GM18520 (cell line): ENCODE measurements around the gene GLIPR2.
"Not testable (repeated sequence)": the region's sequence is repeated elsewhere in the genome, so short reads cannot be mapped to it uniquely, and the experiment has no call there.

Source experiments
- ATAC-seq: cut with Tn5 transposase; IDR thresholded peaks from one replicate; pipeline ENCODE4 v1.9.1; 2021; ENCODE audit not compliant: unreplicated experiment

The GLIPR2 gene

DNA sequence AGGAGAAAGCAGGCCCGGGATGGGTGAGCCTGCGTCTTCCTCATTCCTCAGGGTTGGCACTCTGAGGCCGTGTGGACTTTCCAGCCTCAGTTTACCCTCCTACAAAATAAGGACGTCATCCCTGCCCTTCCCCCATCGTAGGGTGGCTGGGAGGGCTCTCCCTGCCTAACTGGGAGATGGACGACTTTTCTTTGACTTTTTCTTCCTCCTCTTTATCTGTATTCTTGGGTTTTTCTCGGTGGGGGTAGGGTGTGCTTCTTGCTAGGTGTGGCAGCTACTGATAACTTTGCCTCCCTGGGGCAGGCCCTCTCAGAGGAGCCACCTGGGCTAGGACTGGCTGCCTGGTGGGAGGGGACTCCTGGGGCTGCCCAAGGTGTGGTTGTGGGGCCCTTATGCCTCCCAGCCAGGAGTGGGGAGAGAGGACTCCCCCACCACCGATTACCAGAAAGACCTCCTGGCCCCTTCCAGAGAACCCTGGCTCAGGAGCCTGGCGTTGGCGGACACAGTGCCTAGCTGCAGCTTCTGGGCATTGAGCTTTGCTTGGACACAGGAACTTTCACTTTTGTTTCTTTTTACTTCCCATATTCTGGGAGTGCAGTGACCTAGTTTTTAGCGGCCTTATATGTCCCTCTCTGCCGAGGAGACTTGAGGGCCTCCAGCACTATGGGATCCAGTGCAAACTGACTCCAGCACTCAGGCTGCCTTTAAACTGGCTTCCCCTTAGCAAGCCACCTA lies 6.1 kb downstream of the GLIPR2 start:
- no peak for ATAC-seq

DNA sequence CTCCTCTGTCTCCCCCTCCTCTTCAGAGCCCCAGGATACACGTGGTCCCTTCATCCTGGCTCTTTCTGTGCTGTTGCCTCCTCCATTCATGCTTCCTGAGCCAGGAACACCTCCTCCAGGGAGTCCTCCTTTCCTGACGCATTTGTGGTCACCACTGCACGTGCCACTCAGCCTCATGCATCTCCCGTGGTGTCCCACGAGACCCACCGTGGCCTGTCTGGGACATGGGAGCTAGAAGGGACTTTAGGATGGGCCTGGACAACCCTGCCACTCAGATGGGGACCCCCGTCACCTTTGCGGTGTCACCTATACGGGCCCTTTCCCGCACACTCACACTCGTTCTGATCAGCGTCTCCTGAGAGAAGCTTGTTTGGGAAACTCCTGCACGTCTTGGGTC lies 6.7 kb downstream of the GLIPR2 start:
- ATAC-seq, result no peak

DNA sequence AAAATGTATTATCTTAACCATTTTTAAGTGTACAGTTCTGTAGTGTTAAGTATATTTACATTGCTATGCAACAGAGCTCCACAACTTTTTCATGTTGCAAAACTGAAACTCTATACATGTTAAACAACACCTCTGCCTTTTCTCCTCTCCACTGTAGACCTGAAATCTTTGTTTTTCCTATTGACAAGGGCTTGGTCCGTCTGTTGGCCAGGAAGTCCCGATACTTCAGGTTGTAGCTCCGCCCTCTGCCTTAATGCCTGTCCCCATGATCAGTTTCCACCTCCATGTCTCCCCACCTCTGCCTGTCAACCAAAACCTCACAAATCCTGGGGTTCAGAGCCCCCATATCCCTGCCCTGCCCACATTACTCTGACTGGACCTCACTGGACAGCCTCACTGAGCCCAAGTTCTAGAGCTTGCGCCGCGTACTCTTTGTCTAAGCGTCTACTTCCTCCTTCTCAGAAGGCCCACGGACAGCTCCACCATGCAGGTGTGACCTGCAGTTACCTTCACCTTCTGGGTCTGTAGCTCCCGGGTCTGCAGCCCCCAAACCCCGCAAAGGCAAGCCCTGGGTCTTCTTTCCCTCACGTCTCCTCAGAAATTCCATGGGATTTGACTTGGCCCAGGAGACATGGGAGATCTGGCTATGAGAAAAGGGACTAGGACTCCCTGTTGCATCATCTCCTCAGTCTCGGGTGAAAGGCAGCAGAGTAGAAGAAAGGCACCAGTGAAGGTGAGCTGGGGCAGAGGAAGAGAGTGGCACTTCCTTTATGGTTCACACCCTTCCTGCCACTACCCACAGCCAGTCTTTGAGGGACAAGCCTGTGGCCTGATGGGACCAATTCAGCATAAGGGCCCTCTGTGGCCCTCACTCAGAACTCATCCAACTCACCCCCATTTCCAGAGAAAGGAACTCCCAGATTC lies 8.0 kb downstream of the GLIPR2 start:
- no peak for ATAC-seq

DNA sequence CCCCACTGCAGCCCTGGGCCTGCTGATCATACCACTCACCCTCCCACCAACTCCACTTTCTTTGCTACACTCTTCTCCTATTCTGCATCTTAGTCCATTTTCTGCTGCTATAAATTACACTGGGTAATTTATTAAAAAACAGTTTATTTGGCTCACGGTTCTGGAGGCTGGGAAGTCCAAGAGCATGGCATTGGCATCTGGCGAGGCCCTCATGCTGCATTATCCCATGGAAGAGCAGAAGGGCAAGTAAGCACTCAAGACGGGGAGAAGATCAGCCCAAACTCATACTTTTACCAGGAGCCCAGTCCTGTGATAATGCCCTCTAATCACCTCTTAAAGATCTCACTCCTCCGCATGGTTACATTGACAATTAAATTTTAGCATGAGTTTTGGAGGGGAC lies 9.4 kb downstream of the GLIPR2 start:
- ATAC-seq, result no peak

DNA sequence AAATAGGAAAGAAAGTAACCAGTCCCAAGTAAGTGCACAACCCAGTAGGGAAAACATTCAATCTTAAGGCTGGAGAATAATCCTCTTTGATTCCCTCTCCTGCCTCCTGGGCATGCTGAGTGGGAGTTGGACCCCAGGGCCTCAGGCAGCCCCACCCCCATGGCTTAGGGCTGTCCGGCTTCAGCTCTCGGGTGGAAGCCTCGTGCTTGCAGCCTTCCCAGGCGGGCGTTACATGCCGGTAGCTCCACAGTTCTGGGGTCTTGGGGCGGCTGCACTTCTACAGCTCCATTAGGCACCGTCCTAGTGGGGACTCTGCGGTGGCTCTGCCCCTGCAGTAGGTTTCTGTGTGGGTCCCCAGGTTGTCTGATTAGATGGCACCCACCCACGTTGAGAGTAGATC lies 10.1 kb downstream of the GLIPR2 start:
- no peak for ATAC-seq

DNA sequence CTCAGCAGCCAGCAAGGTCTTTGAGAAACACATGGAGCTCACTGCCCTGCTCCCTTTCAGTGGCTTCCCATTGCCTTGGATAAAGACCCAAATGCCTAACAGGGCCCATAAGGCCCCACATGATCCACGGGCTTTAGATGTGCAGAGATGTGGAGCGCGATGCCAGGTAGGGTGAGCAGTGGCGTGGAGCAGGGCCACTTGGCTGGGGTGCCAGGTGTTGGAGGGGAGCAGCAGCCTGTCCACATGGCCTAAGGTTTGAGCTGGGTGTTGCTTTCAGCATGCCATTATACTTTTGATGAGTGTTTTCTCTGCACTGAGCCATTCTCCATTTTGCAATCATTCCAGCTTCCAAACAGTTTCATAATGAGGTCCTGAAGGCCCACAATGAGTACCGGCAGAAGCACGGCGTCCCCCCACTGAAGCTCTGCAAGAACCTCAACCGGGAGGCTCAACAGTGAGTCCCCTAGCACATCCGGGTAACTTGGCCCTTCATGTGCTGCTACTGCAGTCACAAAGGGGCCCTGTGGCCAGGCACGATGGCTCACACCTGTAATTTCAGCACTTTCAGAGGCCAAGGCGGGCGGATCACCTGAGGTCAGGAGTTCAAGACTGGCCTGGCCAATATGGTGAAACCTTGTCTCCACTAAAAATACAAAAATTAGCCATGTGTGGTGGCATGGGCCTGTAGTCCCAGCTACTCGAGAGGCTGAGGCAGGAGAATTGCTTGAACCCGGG lies 11.1 kb downstream of the GLIPR2 start:
- ATAC-seq, result no peak

DNA sequence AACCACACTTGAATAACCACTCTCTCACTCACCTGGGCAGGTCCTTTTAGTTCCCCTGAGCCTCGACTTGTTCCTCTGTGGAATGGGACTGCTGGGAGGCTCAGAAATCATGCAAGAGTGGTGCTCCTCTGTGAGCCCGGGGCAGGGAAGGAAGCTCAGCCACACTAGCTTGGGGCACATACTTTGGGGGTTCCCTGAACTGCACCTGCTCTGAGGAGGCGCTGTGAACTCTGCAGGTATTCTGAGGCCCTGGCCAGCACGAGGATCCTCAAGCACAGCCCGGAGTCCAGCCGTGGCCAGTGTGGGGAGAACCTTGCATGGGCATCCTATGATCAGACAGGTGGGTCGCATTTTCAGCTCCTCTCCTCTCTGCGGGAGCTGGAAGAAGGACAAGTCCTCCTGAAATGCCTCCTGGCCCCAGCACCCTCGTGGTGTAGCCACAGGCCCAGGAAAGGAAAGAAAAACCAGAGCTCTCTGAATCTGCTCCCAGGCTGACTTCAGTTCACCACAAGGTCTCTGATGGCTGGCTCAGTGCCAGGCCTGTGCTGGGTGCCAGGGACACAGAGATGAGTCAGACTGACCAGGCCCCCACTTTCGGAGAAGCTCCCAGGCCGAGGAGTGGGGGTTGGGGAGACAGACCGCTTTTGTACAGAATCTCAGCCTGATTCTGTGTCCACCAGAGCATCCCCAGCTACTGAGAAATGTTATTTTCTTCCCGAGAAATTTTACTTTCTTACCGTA lies 11.9 kb downstream of the GLIPR2 start:
- no peak for ATAC-seq

DNA sequence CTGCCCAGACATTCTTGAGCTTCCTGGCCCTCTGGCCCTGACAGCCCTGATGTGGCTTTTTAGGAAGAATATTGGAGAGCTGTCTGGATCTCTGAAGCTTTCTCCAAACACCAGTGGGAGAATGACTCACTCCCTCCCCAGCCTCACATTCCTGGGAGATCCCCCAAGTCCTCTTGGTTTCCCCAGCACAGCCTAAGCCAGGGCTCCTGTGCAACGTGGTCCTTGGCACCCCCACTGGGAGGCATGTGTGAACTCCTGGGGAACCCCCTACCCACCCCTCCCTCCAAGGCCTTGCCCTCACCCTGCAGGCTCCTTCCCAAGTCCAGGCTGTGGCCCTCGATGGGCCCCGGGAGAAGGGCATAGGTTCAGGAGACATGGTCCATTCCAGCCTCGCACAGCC lies 12.7 kb downstream of the GLIPR2 start:
- ATAC-seq, result no peak

DNA sequence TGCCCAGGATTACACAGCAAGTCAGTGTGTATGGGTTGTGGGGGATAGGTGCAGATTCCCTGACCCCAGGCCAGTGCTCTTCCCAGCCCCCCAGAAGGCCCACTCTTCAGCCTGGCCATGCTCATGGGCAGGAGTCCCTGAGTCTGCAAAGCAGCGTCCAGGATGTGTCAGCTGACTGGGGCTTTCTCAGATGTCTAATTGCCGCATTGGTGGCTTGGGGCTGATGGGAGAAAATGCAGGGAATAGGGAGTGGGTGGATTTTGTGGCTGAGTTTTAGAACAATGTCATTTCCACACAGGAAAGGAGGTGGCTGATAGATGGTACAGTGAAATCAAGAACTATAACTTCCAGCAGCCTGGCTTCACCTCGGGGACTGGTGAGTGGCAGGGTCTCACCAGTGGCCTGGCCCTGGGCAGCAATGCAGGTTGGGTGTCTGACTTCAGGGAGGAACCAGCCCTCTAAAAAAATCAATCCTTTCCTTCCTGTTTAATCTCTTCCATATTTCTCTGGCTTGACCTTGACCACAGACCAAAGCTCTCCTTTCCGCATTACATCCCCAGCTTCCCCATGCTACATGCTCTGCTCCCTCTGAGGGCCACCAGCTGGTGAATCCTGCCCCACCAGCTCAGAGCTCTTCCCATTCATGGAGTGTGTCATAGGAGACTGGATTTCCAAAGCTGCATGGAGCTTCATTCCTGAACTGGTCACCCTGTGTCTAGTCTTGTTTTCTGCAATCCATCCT lies 14.2 kb downstream of the GLIPR2 start:
- ATAC-seq, result no peak

DNA sequence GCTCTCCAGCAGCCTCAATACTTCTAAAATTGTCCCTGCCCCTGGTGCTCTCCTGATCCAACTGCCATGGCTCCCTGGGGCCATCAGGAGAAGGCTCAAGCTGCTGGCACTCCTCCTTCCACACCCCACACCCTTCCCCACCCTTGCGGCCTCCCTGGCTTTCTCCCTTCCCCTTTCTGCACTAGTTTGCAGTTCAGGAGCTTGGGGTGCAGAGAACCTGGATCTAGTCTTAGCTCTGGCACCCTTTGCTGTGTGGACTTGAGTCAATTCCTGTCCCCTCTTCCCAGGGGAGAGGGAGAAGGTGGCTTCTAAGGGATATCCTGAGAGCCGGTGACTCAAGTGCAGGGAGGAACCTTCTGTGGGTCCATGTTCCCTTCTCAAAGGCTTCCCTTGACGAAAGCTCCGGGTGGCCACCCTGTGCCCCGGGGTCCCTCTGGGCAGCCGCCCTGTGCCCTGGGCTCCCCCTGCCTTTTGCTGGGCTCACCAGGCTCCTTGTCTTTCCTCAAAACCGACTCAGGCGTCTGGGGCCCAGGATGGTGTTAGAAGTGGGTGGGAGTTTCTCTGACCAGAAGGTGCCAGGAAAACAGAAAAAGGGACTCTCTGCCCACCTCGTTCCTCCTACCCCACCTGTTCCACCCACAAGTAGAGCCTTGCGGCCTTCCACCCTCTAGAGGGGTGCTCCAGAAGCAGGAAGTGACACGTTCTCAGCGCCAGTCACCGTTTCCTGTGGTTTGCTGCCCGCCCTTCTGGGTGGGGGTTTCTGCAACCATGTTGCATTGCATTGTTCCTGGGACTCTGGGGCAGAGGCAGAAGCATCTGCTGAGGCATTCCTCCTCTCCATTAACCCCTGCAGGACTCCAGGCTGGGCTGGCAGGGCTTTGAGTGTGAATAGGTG lies 15.0 kb downstream of the GLIPR2 start:
- ATAC-seq, result peak; percentile 81

DNA sequence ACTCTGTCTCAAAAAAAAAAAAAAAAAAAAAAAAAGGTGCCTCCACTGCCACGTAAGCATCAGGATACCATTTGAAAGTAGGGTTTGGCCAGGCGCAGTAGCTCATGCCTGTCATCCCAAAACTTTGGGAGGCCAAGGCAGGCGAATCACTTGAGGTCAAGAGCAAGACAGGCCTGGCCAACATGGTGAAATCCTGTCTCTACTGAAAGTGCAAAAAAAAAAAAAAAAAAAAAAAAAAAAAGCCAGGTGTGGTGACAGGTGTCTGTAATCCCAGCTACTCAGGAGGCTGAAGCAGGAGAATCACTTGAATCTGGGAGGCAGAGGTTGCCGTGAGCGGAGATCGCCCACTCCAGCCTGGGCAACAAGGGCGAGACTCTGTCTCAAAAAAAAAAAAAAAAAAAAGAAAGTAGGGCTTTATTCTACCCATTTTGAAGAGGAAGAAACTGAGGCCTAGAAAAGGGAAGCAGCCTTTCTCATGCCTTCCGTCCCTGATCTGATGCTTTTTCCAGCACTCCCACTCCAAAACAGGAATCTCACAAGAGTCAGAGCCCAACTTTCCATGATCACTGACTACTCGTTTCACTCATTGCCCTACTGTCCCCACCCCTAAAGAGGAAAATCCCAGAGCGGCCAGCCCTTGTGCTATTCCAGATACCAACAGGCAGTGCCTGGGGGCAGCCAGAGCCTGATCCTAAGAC lies 16.4 kb downstream of the GLIPR2 start:
- ATAC-seq, result no peak

DNA sequence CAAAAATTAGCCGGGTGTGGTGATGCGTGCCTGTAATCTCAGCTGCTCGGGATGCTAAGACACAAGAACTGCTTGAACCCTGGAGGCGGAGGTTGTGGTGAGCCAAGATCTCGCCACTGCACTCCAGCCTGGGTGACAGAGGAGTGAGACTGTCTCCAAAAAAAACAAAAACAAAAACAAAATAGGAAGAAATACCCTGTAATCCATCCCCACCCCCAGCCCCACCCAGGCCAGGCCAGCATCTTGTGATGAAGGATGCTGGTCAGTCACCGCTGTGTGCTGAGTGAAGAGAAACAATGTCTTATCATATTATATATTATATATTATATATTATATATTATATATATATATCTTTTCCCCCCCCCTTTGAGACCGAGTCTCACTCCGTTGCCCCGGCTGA lies 17.2 kb downstream of the GLIPR2 start:
- no peak for ATAC-seq

DNA sequence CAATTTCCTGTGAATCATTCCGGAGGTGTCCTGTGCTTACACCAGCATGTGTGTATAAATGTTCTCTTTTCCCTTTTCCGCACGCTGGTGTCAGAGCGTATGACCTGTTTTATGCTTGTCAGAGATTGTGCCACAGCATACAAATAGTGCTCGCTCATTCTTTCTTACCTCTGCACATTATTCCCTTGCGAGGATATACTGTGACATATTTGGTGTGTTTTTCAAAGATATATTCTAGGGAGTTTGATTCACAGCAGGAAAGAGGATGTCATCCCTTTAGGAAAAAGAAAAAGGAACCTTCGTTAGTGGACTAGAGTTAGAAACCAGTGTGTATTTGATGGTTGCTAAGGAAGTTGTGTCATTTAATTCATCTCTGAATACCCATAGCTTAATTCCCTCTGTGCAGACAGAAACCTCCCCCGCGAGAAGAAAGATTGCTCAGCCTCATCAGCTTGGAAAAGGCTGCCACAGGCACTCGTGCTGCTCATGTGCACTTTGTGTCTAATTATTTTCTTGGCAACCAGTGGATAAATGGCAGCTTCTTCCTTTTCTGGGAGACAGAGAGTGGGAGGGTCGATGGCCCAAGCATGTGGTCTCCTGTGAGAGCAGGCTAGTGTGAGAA lies 17.9 kb downstream of the GLIPR2 start:
- ATAC-seq, result no peak

DNA sequence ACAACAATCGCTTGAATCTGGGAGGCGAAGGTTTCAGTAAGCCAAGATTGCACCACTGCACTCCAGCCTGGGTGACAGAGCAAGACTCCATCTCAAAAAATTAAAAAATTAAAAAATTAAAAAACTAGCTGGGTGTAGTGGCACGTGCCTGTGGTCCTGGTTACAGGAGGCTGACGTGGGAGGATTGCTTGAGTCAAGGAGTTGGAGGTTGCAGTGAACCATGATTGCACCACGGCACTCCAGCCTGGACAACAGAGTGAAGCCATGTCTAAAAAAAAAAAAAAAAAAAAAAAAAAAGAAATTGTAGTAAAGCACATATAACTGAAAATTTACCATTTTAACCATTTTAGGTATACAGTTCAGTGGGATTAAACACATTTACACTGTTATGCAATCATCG lies 19.6 kb downstream of the GLIPR2 start:
- ATAC-seq, result no peak

DNA sequence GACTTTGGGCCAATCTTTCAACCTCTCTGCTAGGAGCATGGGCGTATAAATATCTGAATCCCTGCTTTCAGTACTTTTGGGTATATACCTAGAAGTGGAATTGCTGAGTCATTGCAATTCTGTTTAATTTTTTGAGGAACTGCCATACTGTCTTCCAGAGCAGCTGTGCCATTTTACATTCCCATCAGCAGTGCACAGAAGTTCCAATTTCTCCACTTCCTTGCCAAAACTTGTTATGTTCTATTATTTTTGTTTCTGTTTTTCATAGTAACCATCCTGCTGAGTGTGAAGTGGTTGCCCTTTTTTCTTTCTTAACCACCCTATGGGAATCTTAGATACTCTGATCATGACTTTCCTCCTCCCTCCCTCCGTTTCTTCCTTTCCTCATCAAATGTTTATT lies 21.6 kb downstream of the GLIPR2 start:
- no peak for ATAC-seq

DNA sequence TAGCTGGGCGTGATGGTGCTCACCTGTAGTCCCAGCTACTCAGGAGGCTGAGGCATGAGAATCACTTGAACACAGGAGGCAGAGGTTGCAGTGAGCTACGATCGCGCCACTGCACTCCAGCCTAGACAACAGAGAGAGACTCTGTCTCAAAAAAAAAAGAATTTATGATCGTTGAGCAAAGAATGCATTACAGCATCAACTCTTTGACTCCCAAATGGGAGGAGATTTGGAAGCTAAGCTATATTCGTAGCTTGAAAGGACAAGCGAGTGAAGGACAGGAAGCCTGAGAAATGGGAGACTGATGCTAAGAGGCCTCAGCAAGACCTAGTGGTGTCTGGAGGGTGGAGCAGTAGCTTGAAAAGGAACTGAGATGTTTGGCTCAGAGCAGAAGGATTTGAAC lies 22.4 kb downstream of the GLIPR2 start:
- no peak for ATAC-seq

DNA sequence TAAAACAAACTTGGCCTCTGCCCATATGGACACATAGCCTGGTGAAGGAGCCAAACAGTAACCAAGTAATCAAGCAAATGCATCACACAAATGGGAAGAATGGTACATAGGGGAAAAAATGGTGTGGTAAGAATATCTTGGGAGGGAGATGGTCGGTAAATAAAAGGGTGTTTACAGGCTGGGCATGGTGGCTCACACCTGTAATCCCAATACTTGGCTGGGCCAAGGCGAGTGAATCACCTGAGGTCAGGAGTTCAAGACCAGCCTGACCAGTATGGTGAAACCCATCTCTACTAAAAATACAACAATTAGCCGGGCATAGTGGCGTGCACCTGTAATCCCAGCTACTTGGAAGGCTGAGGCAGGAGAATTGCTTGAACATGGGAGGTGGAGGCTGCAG lies 23.0 kb downstream of the GLIPR2 start:
- ATAC-seq, result not testable (repeated sequence)

DNA sequence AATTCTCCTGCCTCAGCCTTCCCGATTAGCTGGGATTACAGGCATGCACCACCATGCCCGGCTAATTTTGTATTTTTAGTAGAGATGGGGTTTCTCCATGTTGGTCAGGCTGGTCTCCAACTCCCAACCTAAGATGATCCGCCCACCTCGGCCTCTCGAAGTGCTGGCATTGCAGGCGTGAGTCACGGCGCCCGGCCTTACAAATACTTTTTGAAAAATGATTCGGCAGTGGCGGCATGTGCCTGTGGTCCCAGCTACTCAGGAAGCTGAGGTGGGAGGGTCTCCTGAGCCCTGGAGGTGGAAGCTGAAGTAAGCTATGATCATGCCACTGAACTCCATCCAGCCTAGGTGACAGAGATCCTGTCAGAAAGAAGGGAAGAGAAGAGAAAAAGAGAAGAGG lies 23.6 kb downstream of the GLIPR2 start:
- not testable (repeated sequence) for ATAC-seq
